GM13976 (cell line): ENCODE measurements around the gene BIK.

ENCODE experiments used
- DNase-seq: peaks from one replicate; pipeline ENCODE4 v3.0.0; 2012; ENCODE audit warnings: low spot score
- CTCF ChIP-seq: IDR thresholded peaks from 2 replicates; pipeline ENCODE4 v1.5.1; 2012; ENCODE audit warnings: borderline replicate concordance, mild to moderate bottlenecking; ENCODE audit not compliant: insufficient read depth; ENCODE audit errors: extremely low read depth, missing control alignments, control extremely low read depth
- in situ Hi-C: fragments of 300-500 bp; cut with MboI; formaldehyde crosslinking; loops from one replicate; pipeline ENCODE4 v1.12.0; 2022; ENCODE audit warnings: low sequenced_read_pairs, mixed read lengths, inconsistent platforms; ENCODE audit not compliant: unreplicated experiment

BIK gene

GRCh38 chr22:43176090-43176489, 65.5 kb downstream of the BIK start:
- no peak for TF ChIP-seq CTCF
- DNase-seq = no peak
- in situ Hi-C loops = no loop called here

GRCh38 chr22:43177479-43177878, 66.9 kb downstream of the BIK start:
- no peak for TF ChIP-seq CTCF
- in situ Hi-C loops = no loop called here
- no peak for DNase-seq
